ENCODE data around the gene AOPEP.
A peak's percentile ranks its signal among the peaks of the same experiment; 100 is the strongest.

The AOPEP gene

DNA sequence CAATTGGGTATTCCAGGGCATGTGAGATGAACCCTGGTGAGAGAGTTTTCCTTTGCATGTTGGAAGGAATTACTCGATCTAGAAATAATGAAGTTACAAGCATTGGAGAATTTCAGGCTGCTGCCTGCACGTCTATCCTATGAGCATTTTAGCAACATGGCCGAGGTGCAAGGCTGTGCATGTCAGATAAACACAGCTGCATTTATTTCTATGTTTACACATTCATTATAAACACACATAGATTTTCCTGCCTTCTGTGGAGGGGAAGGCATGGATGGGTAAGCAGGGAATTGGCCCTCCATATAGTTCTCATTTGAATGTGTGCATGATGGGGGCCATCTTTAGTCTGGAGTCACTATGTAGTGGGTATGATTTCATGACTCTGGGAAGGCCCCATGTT lies 42.3 kb downstream of the AOPEP start:
- no peak for DNase-seq

DNA sequence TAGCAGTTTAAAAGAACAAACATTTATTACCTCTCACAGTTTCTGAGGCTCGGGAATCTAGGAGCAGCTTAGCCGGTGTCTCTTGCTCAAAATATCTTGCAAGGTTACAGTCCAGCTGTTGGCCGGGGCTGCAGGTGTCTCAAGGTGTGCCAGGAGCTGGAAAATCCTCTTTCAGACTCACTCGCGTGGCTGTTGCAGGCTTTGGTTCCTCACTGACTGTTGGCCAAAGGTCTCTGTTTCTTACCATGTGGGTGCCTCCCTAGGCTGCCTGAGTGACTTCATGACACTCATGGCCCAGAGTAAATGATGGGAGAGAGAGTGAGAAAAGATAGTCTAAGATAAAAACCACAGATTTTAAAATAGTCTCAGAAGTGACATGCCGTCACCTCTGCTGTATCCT lies 43.8 kb downstream of the AOPEP start:
- DNase-seq, result no peak

DNA sequence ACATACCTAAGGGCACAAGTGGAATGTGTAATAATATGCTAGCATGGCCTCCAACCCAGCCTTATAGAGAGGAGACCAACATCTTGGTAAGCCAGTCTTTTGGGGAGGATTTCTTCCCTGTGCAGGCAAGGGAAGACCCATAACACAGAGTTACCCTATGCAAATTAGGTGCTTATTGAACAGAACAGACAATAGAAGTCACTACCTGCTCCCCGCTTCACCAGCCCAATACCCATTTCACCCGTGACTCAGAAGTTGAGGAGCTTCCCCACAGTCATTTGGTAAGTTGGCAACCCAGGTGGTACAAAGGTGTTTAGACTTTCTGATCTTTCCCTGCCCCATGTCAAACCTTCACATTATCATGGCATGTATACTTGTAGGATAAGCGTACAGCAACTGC lies 44.6 kb downstream of the AOPEP start:
- no peak for DNase-seq

DNA sequence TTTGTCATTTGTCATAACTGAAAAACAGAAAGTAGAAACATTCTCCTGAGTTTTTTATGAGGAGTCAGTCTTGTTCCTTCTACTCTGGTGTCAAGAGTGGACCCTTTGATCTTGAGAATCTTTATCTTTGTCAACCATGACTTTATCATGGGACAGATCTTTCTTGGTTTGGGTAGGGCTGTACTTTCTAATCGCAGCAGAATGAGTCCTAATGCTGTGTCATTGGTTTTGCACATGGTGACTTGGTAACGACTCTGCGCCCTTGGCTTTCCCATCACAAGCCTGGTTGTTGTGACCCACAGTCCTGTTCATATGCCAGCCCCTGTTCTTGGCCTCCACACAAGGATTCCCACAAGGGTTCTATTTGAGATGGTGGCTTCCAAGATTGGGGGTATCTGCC lies 45.6 kb downstream of the AOPEP start:
- DNase-seq, result no peak

DNA sequence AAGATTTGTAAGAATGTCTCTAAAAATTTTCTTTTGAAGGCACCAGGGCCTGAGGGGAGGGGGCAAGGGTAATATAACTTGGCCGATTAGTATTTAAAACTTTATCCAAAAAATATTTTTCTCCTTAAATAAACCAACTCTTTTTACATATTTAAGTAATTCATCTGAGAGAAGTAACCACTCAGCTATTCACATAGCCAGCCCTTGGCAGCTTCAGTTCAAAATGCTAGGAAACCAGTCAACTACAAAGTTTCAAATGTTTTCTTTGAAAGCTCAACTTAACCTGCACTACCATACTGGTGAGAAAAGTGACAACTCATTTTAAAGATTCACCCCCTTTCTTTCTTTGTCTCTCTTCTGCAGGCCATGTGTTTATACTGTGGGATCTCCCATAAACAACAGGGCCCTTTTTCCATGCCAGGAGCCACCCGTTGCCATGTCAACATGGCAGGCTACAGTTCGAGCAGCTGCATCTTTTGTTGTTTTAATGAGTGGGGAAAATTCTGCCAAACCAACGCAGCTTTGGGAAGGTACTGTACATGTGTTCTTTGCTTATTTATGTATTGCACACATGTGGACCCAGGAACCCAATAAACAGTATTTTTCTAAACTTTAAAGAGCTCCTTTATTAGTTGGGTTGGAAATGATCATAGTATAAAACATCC lies 46.3 kb downstream of the AOPEP start:
- no peak for DNase-seq

DNA sequence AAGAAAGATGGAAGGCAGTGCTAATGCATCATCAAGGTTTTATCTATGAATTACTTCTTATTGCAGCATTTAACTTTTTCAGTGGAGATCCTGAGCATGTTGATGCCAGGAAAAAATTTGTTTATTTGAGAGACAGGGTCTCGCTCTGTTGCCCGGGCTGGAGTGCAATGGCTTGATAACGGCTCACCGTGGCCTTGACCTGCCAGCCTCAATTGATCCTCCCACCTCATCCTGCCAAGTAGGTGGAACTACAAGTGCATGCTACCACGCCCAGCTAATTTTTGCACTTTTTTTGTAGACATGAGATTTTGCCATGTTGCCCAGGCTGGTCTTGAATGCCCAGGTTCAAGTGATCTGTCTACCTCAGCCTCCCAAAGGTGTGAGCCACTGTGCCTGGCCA lies 47.2 kb downstream of the AOPEP start:
- no peak for DNase-seq

DNA sequence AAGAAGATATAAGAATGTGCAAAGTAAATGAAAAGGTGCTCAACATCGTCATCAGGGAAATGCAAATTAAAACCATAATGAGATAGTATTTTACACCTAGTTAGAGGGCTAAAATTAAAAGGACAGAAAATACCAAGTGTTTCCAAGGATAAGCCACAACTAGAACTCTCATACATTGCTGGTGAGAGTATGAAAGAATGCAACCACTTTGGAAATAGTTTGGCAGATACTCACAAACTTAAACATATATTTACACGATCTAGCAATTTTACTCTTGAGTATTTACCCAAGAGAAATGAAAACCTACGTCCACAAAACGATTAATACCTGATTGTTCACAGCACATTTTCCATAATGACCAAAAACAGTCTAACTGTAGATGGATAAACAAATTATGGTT lies 51.5 kb downstream of the AOPEP start:
- DNase-seq, result no peak

DNA sequence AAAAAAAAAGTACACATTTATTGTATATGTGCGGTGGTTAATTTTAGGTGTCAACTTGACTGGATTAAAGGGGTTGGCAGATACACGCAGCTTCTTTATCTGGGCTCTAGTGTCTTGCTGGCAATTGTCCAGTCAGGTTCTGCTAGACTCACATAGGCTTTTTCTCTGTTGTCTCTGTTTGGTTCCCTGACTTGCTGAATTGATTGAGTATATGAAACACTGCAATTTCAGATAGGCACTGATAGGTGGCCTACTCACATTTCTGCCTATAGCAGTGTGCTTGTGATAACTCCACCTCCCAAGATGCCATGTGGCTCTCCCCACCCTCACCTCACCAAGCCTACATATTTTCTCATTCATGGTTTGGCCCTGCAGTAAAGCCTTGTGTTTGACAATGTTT lies 52.5 kb downstream of the AOPEP start:
- DNase-seq, result no peak

DNA sequence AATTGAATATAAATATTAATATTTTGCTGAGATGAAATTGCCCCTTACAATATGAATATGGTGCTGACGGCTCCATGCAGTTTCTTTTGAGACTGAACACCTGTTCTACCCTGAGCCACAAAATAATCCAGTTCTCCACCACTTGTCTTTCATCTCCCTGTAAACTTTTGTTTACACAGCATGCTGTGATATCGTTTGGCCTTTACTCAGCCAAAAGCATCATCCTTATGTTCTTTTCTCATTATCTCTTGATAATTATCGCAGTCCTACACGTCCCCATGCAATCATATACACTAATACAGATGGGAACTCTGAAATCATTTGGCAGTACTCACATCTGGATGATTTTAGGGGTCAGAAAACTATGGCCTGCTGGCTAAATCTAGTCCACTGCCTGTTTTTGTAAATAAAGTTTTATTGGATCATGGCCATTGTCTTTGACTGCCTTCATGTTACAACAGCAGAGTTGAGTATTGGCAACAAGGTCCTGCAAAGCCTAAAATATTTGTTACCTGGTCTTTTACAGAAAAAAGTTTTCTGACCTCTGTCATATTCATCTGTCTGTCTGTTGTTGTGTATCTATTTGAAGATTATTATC lies 53.3 kb downstream of the AOPEP start:
- no peak for DNase-seq

DNA sequence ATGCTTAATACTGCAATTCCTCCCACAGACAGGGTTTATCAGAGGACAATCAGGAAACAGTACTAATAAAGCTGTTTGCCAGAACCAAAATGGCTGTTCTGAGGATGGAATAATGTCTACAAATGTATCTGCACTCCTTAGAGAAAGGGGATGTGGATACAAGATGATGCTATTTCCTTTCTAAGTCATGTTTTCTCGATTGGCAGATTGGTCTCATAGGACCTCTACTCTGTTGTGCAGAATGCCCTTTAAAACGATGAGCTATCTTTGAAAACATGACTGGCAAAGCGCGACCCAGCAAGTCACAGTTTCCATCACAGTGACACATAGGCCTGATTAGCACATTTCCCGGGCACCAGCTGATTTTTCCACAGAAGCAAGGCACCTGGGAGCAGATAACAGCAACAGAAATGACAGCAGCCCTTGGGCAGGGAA lies 54.0 kb downstream of the AOPEP start:
- no peak for DNase-seq

DNA sequence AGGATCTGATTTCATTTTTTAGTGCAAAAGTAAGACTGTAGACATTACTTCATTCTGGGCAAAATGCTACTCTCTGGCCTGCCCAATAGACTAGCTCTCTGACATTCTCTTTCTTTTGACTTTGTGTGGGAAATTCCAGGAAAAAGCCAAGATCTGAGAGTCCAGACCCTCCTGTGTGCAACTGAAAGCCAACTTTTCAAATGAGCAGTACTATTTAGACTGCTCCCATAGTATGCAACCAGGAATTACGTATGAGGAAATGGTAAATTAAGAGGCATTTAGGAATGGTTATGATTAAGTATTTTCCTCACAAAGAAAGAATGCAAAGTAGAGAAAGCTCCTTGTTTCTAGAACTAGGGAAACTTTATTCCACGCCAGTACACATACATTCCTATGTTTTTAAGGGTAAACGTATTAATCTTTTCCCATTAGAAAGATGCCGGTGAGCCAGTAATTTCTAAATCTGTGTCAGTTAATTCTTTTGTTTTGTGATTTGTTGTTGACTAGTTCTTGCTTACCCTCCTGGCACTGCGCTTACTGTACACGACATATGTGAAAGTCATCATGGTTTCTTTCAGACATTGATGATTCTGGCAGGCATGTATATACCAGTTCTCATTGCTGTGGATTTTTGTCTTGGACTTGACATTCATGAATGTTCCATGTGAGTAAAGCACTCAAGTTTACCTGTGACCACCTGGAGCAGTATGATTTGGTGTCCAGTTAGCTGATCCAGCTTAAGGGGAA lies 56.0 kb downstream of the AOPEP start:
- DNase-seq, result peak; percentile 44

DNA sequence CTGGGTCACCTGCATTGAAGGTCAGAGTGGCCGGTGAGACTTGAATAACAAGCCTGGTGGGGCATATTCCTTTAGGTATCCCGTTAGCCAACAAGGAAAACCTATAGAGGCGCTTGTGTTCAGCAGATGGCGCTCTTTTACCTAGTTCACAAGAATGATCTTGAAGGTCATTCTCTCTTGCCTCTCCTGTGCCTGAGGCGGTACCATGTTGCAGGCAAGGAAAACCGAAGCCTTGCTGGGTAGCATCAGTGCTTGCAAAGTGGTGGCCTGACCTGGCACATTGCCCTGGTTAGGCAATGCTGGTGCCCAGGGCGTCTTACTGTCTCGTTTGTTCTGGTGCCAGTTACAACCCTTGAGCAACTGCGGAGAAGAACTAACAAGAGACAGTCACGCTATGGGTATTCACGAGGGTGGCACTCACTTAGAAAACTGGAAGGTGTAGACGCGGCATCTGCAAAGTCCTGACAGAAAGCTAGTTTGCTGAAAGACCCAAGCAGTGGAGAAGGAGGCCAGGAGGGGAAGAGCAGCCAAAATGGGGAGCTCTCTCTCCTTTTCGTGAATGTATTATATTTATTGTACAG lies 56.7 kb downstream of the AOPEP start:
- peak; percentile 92 for DNase-seq

DNA sequence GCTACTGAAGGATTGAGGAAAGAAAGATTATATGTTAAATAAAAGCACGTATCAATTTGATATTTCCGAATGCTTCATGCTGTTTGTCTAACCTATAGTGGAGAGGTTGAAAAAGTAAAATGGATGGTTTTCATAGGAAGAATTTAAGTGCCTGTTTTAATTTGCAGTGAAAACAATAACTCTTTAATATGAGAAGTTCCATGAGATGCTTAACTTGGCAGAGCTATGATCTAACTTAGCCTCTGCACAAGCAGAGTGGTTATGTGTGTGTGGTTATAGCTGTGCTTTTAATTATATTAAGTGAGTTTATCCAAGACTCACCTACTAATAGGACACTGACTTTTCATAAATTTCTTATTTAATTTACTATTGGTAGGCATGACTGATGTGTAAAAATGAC lies 57.4 kb downstream of the AOPEP start:
- DNase-seq, result no peak

DNA sequence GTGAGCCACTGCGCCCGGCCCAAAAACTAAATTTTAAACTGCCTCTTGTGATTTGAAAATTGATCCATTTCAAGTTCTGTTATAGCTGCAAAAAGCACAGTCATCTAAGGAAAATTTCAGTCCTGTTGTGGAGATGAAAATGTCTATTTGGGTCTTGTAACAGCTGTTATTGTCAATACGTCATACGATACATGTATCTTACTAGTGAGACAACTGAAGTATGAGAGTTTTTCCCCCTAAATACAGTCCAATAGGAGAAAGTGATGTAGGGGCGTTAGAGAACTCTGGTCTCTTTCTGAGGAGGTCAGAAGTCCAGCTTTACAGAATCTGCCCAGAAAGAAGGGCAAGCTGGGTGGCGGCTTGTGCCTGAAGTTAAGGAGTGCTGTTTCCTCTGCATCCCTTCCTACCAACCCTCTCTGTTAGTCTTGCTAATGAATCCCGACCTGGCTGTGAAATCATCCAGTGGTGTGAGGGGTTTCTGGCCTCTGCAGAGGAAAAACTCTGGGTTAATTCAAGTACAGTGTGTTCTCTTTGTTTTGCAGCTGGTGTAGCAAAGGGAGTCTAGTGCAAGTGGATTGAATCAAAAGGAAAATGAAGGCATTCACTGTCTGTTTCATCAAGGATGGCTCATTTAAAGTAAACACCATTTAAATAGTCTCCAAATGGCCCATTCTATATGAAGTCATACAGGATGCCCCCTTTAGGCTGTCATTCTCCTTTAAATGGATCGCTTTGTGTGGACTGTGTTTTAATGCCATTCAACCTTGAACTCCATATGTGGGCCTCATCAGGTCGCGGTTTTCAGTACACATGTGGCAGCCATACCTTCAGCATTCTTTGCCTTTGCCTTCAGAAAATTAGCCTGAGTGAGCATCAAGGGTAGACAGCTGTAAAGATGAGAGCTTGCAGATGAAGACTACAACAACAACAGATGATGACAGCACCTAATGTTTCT lies 59.0 kb downstream of the AOPEP start:
- no peak for DNase-seq

DNA sequence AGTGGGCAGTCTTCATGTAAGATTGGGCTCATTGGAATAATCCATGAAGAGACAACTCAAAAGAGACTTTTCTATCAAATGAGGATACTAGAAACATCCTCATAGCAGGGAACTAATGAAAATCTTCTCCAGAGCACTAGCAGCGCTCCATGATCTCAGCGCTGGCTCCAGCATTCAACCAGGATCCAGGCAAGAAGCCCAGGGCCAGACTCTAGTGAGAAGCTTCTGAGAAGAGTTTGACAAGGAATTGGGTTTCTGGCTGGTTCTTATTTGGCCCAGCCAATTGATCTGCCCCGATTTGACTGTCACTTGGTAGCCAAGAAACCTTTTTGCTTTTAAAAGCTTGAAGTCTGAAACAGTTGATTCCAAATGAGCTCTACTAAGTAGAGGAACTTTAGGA lies 60.1 kb downstream of the AOPEP start:
- no peak for DNase-seq

DNA sequence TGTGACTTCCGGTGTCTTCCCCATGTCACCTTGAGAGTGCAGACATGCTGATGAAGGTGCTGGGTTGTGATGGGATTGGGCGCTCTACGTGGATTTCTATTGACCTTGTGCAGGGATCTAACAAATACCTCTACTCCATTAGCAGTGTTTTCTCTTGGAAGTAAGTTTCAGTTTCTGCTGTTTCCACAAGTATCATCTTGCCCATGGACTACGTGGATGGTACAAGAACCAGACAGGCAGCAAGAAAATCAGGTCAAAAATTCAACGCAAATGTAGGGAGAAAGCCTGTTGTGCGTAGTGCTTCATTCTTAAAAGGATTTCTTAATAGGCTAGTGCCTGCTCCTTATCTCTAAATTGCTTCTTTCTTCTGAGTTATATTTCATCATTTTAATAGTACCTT lies 60.8 kb downstream of the AOPEP start:
- DNase-seq, result no peak

DNA sequence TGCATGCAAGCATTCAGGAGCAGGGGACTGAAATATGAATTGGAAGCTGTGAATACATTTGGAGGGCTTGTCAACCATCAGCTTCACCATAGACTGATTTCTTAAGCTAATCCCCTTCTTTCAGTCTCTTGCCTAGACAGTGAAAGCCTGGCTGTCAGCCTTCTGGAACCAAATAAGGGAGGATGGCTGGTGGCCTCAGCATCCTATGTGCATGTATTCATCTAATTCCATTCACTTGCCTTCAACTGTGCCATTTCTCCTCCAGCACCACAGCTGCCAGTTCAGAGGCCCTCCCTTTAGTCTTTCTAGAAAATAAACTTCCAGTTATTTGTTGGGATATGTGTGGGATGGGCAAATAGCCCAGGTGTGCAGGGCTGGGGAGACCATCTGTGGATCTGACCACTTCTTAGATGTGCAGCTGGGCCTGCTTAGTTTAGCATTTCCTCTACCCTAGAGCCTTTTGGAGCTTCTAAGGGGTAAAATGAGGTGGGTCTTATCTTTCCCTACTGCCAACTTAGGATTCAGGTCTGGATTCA lies 62.1 kb downstream of the AOPEP start:
- no peak for DNase-seq

DNA sequence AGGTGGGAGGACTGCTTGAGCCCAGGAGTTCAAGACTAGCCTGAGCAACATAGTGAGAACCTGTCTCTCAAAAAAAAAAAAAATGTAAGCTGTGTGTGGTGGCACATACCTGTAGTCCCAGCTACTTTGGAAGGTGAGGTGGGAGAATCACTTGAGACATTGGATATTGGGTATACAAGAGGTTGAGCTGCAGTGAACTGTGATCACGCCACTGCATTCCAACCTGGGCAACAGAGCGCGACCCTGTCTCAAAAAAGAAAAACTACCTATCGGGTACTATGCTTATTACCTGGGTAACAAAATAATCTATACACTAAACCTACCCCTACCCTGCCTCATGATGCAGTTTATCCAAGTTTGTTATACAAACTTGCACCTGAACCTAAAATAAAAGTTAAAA lies 64.9 kb downstream of the AOPEP start:
- DNase-seq, result no peak

DNA sequence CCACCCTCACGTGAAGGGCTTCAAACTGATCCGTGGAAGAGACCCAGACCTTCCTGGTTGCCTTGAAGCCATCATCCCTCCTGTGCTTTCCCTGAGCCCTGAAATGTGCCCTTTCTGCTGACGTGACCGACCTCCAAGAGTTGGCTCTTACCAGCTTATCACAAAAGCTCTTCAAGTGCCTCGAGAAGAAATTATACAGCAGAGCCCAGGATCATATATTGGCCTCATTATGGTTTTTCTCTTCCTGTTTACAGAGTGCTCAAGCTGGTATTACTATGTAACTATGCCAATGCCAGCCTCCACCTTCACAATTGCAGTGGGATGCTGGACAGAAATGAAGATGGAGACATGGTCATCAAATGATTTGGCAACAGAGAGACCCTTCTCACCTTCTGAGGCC lies 66.0 kb downstream of the AOPEP start:
- DNase-seq, result no peak

DNA sequence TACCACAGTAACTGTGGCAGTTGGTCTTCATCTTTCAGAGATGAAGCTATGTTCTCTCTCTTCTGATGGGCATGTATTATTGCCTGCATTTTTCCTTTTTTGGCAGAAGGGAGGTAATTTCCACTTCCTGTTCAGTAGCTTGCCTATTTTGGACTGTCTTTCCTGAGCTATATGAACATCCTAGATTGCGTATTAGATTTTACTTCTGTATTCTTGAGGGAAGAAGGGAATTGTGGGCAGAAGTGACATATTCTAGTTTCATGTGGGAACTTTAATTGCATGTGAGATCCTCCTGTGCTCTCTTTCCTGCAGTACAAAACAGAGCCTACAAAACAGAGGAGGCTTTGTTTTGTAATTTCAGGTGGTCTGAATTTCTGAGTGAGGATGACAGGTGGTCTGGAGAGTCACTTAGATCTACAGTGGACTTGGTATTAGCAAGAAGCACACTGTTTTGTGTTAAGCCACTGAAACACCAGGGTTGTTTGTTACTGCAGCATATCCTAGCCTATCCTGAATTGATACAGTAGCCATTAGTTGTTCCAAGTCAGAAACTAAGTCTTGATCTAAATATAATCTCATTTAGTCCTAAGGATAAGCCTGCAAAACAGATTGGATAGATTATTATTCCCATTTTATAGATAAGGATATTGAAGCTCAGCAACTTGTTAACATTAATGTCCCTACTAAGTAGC lies 68.1 kb downstream of the AOPEP start:
- DNase-seq, result no peak

DNA sequence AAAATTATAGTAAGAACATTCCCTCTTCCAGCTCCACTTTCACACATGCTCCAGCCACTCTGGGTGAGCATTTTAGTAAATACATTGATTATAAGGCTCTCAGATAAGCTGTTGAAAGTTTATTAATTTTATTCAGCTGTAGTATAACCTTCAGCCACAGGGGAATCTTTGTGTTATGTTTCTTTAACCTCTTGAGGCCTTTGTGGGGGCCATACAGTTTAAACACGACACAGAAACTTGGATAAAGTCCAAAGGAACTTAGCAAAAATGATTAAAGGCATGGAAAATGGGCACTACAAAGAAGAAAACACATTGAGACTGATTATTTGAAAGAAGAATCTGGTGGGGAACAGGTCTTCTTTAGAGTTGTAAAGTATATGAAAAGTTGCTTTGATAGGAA lies 70.2 kb downstream of the AOPEP start:
- no peak for DNase-seq

DNA sequence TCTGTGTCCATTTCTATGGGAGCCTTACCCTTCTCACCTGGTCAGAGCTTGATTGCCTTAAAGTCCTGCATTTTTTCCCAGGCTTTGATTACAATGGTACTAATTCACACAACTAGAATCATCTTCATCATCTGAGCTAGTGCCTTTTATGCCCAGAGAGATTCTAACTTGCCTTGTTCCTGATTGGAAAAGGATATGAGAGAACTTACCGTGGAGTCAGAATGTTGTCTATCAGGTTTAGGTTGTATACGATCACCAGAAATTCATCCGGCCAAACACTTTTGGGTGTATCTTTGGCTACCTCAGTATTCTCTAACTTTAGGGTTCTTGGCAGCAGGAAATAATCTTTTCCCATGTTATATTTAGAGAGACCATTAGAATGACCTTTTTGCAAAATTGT lies 71.7 kb downstream of the AOPEP start:
- DNase-seq, result no peak
